GM21423 (cell line): ENCODE measurements around the gene CYB5R4.
"Not testable (repeated sequence)": the region's sequence is repeated elsewhere in the genome, so short reads cannot be mapped to it uniquely, and the experiment has no call there.

ENCODE experiments used
- ATAC-seq: cut with Tn5 transposase; IDR thresholded peaks from one replicate; pipeline ENCODE4 v1.9.1; 2021; ENCODE audit warnings: mild to moderate bottlenecking, moderate library complexity; ENCODE audit not compliant: unreplicated experiment

The CYB5R4 gene

DNA sequence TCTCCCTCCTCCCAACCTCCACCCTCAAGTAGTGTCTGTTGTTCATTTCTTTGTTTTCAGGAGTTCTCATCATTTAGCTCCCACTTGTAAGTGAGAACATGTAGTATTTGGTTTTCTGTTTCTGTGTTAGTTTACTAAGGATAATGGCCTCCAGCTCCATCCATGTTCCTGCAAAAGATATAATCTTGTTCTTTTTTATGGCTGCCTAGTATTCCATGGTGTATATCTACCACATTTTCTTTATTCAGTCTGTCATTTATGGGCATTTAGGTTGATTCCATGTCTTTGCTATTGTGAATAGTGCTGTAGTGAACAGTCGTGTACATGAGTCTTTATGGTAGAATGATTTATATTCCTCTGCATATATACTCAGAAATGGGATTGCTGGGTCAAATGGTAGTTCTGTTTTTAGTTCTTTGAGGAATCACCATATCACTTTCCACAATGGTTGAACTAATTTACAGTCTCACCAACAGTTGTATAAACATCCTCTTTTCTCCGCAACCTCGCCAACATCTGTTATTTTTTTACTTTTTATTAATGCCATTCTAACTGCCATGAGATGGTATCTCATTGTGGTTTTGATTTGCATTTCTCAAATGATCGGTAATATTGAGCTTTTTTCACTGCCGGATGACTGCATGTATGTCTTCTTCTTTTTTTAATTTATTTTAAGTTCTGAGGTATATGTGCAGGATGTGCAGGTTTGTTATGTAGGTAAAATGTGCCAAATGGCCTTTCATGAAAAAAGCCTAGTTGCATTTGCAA, 48.3 kb downstream of the CYB5R4 start:
- not testable (repeated sequence) for ATAC-seq

DNA sequence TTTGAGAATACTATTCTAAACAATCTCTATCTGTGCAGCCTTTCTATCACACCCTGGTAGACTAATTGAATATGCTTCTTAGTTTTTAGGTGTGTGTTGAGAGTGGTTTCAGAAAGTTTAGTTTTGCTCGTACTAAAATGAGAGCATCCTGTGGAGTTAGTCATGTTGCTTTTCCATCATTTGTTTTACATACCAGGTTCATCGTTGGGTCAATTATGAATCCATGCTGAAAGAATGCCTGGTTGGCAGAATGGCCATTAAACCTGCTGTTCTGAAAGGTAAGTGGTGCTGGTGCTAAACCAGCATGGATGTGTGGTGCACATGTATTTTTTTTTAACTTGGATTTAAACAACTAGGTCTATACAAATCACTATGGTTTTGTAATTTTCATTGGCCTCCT, 49.3 kb downstream of the CYB5R4 start:
- ATAC-seq, result no peak

DNA sequence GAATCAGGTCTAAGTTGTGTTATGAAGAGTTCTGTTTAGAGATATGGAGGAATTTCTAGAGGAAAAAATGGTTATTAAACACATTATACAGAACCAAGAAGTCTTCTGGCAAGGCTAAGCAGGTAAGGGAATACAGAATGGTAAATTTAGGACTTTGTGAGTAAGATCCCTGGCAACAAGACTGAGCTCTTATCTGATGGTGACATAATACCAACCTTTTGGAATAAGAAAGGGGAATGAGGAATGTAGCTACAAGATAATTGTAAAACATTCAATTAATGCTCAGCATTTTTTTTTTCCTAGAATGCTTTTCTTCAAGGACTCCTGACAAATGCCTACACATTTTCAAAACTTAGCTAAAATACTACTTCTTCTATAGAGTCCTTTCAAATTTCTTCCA, 51.8 kb downstream of the CYB5R4 start:
- no peak for ATAC-seq

GRCh38 chr6:83914953-83915352, 55.5 kb downstream of the CYB5R4 start:
- ATAC-seq, result no peak

DNA sequence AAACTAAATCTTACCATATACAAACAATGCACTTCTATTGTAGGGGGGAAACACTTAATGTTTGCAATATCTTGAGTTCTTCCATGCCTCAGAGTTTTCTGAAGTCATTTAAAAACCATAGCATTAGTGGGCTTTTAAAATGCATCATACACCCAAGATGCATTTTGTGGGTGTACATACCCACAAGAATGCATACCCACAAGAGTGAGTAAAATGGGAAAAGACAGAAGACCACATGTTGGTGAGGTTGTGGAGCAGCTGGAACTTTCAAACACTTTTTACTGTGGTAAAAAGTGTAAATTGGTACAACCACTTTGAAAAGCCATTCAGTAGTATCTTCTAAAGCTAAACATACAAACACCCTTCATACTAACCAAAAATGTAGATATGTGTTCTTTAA, 57.5 kb downstream of the CYB5R4 start:
- no peak for ATAC-seq

DNA sequence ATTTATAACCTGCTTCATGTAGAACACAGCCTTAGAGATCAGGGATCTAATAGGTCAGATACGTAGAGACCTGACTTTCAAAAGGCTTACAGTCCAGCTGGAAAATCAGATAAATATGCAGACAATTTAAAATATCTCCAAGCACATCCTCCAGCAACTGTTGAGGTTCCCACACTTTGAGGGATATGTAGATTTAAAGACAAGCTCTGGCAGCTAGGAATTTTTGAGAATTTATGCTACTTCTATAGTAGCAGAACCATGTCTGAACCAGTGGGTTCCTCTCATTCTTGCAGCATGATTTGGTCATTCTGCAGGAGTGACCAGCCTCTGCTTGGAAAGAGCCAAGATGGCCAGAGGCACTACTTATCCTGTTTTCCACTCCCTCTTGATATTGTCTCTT, 60.5 kb downstream of the CYB5R4 start:
- no peak for ATAC-seq

DNA sequence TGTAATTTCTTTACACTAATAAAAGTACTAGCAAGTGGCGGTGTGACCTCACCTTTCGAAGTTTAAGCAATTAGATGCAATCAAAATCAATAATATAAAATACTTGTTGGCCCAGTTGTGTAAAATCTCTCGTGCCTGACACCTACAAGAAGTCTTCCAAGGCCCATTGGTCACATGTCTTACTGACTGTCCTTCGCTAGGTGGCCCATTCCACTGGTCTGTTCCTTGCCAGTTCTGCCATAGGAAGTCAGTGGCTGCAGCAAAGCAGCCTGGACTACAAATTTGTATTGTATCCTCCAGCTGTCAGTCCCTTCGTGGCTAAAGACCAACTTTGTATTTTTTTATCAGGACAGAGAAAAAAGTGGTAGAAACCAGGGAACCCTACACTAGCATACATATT, 61.8 kb downstream of the CYB5R4 start:
- ATAC-seq, result no peak

- ATAC-seq, result no peak
Measured at GRCh38 chr6:83927470-83927869, 68.0 kb downstream of the CYB5R4 start.

- ATAC-seq, result peak; percentile 52
Measured at GRCh38 chr6:83928286-83928685, 68.8 kb downstream of the CYB5R4 start.

- ATAC-seq, result not testable (repeated sequence)
Measured at GRCh38 chr6:83946201-83946833, 86.8 kb downstream of the CYB5R4 start.

DNA sequence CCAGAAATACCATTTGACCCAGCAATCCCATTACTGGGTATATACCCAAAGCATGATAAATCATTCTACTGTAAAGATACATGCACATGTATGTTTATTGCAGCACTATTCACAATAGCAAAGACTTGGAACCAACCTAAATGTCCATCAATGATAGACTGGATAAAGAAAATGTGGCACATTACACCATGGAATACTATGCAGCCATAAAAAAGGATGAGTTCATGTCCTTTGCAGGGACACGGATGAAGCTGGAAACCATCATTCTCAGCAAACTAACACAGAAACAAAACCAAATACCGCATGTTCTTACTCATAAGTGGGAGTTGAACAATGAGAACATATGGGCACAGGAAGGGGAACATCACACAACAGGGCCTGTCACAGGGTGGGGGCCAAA, 88.5 kb downstream of the CYB5R4 start:
- ATAC-seq, result not testable (repeated sequence)

- no peak for ATAC-seq
Measured at GRCh38 chr6:83948851-83949250, 89.4 kb downstream of the CYB5R4 start.

- ATAC-seq, result not testable (repeated sequence)
Measured at GRCh38 chr6:83951423-83951822, 91.9 kb downstream of the CYB5R4 start.

DNA sequence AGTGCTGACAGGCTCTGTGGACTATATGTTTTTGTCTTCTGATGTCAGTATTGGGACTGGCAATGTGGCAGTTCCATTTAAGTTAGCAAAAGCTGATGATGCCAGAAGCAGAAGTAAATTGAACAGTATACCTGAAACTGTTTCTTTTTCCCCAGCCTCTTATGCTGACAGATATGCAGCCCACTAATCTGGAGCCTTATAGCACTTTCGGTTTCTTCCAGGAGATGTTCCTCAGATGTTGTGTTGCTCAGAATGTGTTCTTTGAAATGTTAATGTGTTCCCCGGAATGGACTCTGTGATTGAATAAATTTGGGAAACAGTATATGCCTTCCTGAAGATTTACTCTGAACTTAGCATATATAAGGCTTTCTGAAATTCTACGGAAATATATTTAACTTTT, 93.3 kb downstream of the CYB5R4 start:
- no peak for ATAC-seq

- no peak for ATAC-seq
Measured at GRCh38 chr6:83954371-83954770, 94.9 kb downstream of the CYB5R4 start.

DNA sequence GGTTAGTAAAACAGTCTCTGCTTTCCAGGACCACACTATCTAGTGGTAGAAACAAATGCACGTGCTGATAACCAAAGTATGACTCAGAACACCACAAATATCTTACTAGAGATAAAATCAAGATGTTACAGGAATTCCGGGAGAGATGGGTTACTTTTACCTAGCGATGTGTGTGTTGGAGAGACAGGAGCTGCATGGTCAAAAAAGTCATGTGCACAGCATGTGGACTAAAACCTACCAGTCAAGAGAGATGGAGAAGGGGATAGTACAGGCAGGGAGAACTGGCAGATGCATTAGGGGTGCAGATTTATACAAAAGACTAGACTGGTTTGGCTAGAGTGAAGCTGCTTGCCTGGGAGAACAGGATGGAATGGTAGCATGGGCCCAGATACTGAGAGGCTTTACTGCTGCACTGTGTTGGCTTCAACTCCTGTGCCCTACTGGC, 98.8 kb downstream of the CYB5R4 start:
- ATAC-seq, result no peak

- no peak for ATAC-seq
Measured at GRCh38 chr6:83960664-83961063, 101.2 kb downstream of the CYB5R4 start.

- peak; percentile 93 for ATAC-seq
Measured at GRCh38 chr6:83962582-83962981, 103.1 kb downstream of the CYB5R4 start.

GRCh38 chr6:83966539-83966938, 107.0 kb downstream of the CYB5R4 start:
- no peak for ATAC-seq

DNA sequence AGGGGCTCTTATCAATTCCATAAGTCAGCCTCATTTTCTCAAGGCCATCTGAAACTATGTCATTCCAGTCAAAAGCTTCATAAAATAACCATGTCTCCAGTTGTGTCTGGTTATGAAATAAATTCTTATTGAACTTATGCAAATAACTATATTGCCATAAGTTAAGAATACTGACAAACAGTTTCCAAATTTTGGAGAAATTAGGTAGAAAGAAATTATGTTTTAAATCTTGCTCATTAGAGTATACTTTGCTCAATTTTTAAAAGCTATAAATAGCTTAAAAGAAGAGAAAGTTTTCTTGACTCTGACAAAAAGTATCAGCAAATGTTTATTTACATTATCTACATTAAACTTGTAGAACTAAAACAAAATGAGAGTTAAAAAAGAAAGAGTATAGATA, 111.1 kb downstream of the CYB5R4 start:
- ATAC-seq, result no peak

- no peak for ATAC-seq
Measured at GRCh38 chr6:83974409-83975050, 115.0 kb downstream of the CYB5R4 start.
